Activated T-helper 9 cell treated with anti-CD3 and anti-CD28 coated beads, Interleukin-2, amount 50 U/mL, for 16 hours (primary cell): ENCODE results near the gene HRC.
"Not testable (repeated sequence)": the region's sequence is repeated elsewhere in the genome, so short reads cannot be mapped to it uniquely, and the experiment has no call there.

Source experiments
- DNase-seq: peaks from one replicate; pipeline ENCODE4 v3.0.0-alpha.2; 2020; ENCODE audit warnings: low read depth

Gene HRC

DNA sequence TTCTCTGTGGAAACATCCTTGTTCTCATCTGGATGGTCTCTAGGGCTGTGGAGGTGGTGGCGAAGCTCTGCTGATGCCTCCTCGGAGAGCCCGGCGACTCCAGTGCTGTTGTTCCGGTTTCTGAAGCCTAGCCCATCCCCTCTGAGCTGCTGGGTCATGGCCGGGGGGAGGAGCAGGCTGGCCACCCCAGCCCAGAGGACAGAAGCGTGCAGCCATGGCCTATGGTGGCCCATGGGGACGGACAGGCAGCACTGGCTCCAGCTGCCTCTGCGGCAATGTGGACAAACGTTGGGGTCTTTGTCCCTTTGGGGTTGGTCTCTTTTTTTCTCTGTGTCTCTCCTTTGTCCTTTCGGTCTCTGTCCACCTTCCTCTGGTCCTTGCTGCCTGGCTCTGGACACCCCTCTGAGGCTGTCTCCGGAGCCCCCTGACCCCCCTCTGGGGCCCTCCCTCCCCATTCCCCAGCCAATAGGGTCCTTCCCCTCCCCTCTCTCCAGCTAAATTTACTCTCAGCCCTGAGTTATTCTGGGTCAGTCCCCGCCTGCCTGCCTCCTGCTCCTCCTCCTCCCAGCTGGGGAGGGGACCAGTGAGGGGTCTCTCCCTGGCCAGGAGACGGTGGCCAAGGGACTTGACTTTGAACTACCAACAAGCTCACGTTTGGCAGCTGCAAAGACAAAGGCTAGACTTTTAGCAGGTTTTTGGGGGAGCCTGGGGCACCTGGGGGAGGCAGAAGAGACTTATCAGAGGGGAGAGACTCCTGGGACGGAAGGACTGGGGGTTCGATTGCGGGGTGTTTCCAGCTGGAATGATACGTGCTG, at the start of gene HRC:
TSS of gene HRC (minus strand) at position 392 of the 815 bp plus-strand sequence. CDS start at position 233, 159 bp downstream.
- no peak for DNase-seq

DNA sequence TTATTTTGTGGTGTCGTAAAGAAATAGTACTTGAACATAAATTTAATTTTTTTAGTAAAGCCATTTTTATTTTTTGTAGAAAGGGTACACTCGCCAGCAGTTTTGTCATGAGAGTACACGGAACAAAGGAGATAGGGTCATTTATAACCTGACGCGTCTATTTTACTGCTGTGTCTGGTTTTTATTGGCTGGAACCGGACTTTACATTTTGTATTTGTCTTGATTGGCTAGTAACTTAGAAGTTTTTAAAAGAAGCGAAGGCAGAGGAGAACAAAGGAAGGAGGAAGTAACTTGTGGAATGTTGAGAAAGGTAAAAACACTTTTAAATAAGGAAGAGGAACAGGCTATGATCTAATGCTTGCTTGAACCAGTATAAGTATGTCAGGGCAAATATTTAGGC, 45.8 kb upstream of the HRC start:
- DNase-seq = no peak

GRCh38 chr19:49200238-49200862, 45.2 kb upstream of the HRC start:
- no peak for DNase-seq

DNA sequence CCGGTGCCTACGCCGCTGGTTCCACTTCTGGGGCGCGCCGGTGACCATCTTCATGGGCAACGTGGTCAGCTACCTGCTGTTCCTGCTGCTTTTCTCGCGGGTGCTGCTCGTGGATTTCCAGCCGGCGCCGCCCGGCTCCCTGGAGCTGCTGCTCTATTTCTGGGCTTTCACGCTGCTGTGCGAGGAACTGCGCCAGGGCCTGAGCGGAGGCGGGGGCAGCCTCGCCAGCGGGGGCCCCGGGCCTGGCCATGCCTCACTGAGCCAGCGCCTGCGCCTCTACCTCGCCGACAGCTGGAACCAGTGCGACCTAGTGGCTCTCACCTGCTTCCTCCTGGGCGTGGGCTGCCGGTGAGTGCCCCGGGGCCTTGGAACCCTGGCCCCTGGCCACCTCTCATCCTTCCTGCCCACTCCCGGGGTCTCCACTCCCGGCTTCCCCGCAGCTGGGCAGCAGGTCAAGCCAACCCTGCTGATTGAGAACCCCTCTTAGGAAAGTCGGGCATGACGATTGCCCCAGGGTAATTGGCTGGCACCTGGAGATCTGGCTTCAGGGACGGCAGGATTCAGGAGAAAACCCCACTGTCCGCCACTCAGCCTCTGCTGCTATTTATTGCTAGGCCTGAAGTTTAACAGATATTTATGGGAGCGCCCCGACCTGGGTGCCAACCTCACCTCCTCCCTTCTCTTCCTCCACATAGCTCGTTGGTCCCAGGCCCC, 41.5 kb upstream of the HRC start:
- DNase-seq = no peak

DNA sequence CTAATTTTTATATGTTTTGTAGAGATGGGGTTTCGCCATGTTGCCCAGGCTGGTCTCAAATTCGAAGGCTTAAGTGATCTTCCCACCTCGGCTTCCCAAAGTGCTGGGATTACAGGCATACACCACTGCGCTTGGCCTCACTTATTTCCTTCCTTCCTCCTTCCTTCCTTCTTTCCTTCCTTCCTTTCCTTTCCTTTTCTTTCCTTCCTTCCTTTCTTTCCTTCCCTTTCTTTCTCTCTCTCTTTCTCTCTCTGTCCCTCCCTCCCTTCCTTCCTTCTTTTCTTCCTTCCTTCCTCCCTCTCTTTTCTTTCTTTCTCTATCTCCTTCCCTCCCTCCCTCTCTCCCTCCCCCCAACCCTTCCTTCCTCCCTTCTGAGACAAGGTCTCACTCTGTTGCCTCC, 39.2 kb upstream of the HRC start:
- DNase-seq = no peak

- DNase-seq = no peak
Observed at GRCh38 chr19:49193822-49194394, 38.7 kb upstream of the HRC start.

GRCh38 chr19:49190781-49191180, 35.6 kb upstream of the HRC start:
- DNase-seq = no peak

DNA sequence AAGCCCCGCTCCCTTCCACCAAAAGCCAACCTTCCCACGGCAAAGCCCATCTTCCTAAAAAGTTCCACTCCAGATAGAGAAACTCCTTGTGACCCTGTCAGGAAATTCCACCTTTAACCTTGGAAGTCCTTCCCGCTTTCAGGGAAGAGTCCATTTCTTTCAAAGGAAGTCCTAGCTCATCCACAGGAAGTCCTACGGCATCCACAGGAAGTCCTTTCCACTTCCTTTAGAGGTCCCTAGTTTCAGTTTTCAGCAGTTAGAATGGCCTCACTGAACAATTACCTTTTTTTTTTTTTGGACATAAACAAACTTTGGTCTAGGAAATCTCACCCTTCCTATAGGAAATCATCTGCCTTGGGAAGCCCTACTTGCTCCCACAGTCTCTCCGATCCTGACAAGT, 34.1 kb upstream of the HRC start:
- no peak for DNase-seq

- DNase-seq = no peak
Observed at GRCh38 chr19:49188626-49189200, 33.5 kb upstream of the HRC start.

- no peak for DNase-seq
Observed at GRCh38 chr19:49186108-49186507, 30.9 kb upstream of the HRC start.

DNA sequence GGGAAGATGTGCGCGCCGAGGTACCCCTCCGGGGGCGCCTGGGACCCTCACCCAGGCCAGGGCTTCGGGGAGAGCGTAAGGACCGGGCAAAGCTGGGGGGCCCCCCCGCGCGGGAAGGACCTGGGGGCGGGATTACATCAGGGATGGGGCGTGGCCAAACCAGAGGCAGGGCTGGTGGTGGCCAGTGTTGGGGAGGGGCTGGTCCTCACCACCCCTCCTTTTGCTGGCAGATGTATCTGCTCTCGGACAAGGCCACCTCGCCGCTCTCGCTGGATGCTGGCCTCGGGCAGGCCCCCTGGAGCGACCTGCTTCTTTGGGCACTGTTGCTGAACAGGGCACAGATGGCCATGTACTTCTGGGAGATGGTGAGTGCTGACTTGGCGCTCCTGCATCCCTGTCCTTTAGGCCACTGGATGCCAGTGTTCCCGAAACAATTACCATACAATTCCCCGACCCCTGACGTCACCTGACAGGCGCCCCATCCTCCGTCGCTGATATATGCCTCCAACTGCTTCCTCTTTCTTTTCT, 27.7 kb upstream of the HRC start:
- DNase-seq = no peak

DNA sequence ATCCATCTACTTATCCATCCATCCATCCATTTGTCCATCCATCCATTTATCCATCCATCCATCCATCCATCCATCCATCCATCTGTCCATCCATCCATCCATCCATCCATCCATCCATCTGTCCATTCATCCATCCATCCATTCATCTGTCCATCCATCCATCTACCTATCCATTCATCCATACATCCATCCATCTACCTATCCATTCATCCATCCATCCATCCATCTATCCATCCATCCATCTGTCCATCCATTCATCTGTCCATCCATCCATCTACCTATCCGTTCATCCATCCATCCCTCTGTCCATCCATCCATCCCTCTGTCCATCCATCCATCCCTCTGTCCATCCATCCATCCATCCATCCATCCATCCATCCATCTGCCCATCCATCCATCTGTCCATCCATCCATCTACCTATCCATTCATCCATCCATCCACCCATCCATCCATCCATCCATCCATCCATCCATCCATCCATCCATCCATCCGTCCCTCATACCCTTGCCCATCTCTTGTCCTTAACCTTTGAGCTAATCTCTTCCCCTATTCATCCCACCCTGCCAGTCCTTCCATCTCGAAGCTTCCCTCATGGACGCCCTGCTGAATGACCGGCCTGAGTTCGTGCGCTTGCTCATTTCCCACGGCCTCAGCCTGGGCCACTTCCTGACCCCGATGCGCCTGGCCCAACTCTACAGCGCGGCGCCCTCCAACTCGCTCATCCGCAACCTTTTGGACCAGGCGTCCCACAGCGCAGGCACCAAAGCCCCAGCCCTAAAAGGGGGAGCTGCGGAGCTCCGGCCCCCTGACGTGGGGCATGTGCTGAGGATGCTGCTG, 27.0 kb upstream of the HRC start:
- DNase-seq = not testable (repeated sequence)

- DNase-seq = no peak
Observed at GRCh38 chr19:49180659-49181058, 25.5 kb upstream of the HRC start.

GRCh38 chr19:49173198-49173597, 18.0 kb upstream of the HRC start:
- DNase-seq = no peak

GRCh38 chr19:49168421-49168820, 13.2 kb upstream of the HRC start:
- DNase-seq = no peak

GRCh38 chr19:49167857-49168409, 12.7 kb upstream of the HRC start:
- DNase-seq = no peak

DNA sequence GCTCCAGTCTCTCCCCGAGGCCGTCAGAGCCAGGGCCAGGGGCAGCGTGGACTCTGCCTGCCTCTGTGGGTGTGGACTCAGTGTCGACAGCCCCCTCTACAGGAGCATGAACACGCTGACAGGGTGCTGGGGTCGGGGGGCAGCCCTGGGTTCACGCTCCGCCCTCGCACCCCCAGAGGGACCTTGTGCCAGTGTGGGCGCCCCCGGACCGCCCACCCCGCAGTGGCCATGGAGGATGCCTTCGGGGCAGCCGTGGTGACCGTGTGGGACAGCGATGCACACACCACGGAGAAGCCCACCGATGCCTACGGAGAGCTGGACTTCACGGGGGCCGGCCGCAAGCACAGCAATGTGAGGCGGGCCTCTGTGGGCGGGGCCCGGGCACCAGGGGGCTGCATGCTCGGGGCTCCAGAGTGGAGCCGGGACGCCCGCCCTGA, 10.7 kb upstream of the HRC start:
- no peak for DNase-seq

DNA sequence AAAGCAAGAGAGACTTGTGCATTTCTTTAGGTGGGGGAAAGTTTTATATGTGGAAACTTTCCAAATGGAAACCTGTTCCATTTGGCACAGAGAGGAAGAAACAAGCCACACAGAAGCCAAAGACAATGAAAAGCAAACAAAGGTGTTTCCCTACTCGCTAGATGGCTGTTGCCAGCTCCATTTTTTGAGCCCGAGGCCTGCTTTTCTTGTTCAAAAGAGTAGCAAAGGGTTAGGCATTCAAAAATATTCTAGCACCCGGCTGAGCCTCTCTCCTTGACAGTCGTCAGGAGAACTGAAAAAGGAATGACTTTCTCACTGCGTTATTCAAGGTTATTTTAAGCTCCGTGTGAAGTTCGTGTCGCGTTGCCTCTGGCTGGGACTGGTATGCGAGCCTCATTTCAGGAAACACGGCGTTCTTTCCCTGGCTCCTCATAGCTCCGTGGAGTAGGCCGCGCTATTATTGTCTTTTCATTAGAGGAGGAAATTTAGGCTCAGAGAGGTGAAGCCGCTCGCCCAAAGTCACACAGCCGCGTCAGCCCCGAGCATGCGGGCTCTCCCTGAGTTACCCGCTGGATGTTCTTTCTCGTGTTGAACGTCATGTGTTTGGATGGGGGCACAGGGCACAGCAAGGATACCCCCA, 10.0 kb upstream of the HRC start:
- DNase-seq = no peak

- no peak for DNase-seq
Observed at GRCh38 chr19:49161987-49162386, 6.8 kb upstream of the HRC start.

GRCh38 chr19:49160450-49161189, 5.4 kb upstream of the HRC start:
- no peak for DNase-seq
